ENCODE results near the gene ASXL3. TPM values are rescaled to one million over a fixed set of nuclear protein-coding genes. Genes with fewer than 3 reads are reported as not detected.

ASXL3 gene
- total RNA-seq, 1 donor from 2014 or later: 1.4 TPM

DNA sequence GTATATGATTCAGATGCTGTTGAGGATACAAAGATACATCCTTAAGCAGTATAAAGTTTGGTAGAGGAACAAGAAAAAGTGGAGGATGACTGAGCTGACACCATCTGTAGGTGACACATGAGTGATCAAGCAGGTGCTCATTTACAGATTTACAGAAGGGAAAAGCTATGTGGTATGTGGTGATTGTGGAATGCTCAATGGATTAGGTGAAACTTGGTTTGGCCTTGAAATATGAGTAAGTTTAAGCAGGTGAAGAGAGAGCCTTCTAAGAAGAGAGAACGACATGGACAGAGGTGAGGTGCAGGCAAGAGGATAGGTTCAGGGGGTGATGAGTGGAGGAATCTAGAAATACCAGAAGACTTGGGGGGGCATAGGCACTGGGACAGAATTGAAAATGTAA, 5.9 kb downstream of the ASXL3 start:
- H3K4me3 ChIP-seq: no peak overlapping the region
- ATAC-seq: no peak
- H3K27me3 ChIP-seq (ENCODE audit: low read depth): peaks cover 3% of the 10 kb centered on the region
- no peak overlapping the region for H3K27ac ChIP-seq
- TF ChIP-seq CTCF (IDR thresholded peaks at IDR 0.05): no peak
- DNase-seq: no peak
- H3K4me1 ChIP-seq: no peaks in the 10 kb centered on the region
- no peaks in the 10 kb centered on the region for H3K9me3 ChIP-seq
- intact Hi-C loops (cut with DNase I): no loop called here
- H3K36me3 ChIP-seq: no peaks in the 10 kb centered on the region

- no peak for TF ChIP-seq CTCF (IDR thresholded peaks at IDR 0.05)
- no peaks in the 10 kb centered on the region for H3K9me3 ChIP-seq
- ATAC-seq: no peak
- no peaks in the 10 kb centered on the region for H3K27me3 ChIP-seq (ENCODE audit: low read depth)
- H3K4me1 ChIP-seq: no peaks in the 10 kb centered on the region
- peak overlapping the region; percentile 1 for H3K27ac ChIP-seq
- no peak overlapping the region for H3K4me3 ChIP-seq
- H3K36me3 ChIP-seq: no peaks in the 10 kb centered on the region
- intact Hi-C loops (cut with DNase I): no loop called here
- no peak for DNase-seq
Measured at GRCh38 chr18:33584548-33585430, 6.8 kb downstream of the ASXL3 start.

GRCh38 chr18:33585431-33585775, 7.4 kb downstream of the ASXL3 start:
- no peak for ATAC-seq
- no peak for DNase-seq
- no peak overlapping the region for H3K4me3 ChIP-seq
- peak overlapping the region; percentile 1 for H3K27ac ChIP-seq
- no peaks in the 10 kb centered on the region for H3K36me3 ChIP-seq
- no peaks in the 10 kb centered on the region for H3K27me3 ChIP-seq (ENCODE audit: low read depth)
- no peak for TF ChIP-seq CTCF (IDR thresholded peaks at IDR 0.05)
- no peaks in the 10 kb centered on the region for H3K9me3 ChIP-seq
- H3K4me1 ChIP-seq: no peaks in the 10 kb centered on the region
- intact Hi-C loops (cut with DNase I): no loop called here

- Histone ChIP-seq H3K36me3 (no peaks in the 10 kb centered on the region), H3K27ac (no peak overlapping the region), H3K4me1 (no peaks in the 10 kb centered on the region), H3K9me3 (no peaks in the 10 kb centered on the region), H3K4me3 (no peak overlapping the region), H3K27me3 (ENCODE audit: low read depth) (no peaks in the 10 kb centered on the region)
- DNase-seq (no peak), ATAC-seq (no peak)
- TF ChIP-seq CTCF (IDR thresholded peaks at IDR 0.05): no peak
- intact Hi-C loops (cut with DNase I): no loop called here
Measured at GRCh38 chr18:33588361-33588760, 10.3 kb downstream of the ASXL3 start.

DNA sequence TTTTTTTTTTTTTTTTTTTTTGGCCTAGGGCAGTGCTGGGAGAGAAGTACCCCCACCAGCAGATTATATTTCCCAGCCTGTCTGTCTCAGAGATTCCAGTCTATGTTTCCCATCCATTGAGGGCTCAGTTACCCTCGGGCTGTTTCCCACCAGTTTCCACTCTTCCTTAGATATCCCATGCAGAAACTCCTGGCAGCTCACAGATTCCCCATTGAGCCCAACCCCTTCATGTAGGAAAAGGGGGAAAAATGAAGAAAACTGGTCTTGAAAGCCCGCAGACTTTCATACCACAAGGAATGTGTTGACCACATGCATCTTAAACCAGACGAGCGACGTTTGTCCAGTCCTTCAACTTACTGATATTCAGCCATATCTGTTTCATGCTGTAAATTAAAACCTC, 15.2 kb downstream of the ASXL3 start:
- no peak for ATAC-seq
- Histone ChIP-seq H3K4me3 (no peak overlapping the region), H3K27ac (no peak overlapping the region), H3K4me1 (no peaks in the 10 kb centered on the region), H3K27me3 (ENCODE audit: low read depth) (no peaks in the 10 kb centered on the region), H3K36me3 (no peaks in the 10 kb centered on the region), H3K9me3 (no peaks in the 10 kb centered on the region)
- intact Hi-C loops (cut with DNase I): no loop called here
- TF ChIP-seq CTCF (IDR thresholded peaks at IDR 0.05): no peak
- DNase-seq: no peak
